IMR-90 (cell line): ENCODE measurements around the gene TBX1.

Experiments used
- POLR2A ChIP-seq: IDR thresholded peaks from 2 replicates; pipeline ENCODE4 v1.6.1; 2012; ENCODE audit warnings: mild to moderate bottlenecking, low read depth, low read length
- TF ChIP-seq, protein P1 (sequence below): conservative IDR thresholded peaks from 2 replicates; pipeline ENCODE4 v1.5.1; 2012; ENCODE audit warnings: mild to moderate bottlenecking, low read depth, low read length, improper control_type of control experiment

DNA sequence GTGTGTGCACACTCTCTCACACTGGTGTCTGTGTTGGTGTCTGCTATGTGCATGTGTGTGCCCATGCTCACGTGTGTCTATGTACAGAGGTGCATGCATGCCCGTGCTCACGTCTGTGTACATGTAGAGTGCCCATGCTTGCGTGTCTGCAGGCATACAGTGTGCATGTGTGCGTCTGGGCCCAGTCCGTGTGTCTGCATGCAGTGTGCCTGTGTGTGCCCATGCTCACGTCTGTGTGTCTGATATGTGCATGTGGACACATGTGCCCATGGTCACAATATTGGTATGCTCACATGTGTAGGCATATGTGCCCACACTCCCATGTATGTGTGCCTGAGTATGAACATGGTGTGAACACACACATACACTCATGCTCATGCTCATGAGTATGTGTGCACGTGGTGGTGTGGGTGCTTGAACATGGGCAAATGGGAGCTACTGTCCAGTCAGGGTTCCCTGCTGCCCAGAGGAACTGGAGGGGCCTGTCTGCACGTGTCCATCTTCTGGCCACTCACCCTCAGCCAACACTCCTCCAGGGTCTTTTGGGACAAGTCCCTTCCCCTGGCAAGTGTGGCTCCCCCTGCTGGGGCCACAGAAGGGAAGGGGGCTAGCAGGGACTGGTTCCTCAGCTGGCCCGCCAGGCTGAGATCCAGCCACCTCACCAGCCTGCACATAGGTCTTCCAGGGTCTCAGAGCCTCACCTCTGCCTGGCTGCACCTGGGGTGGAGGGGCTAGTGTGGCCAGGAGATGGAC is 7.3 kb upstream of the TBX1 start:
- TF ChIP-seq, protein P1, sequence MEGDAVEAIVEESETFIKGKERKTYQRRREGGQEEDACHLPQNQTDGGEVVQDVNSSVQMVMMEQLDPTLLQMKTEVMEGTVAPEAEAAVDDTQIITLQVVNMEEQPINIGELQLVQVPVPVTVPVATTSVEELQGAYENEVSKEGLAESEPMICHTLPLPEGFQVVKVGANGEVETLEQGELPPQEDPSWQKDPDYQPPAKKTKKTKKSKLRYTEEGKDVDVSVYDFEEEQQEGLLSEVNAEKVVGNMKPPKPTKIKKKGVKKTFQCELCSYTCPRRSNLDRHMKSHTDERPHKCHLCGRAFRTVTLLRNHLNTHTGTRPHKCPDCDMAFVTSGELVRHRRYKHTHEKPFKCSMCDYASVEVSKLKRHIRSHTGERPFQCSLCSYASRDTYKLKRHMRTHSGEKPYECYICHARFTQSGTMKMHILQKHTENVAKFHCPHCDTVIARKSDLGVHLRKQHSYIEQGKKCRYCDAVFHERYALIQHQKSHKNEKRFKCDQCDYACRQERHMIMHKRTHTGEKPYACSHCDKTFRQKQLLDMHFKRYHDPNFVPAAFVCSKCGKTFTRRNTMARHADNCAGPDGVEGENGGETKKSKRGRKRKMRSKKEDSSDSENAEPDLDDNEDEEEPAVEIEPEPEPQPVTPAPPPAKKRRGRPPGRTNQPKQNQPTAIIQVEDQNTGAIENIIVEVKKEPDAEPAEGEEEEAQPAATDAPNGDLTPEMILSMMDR, result no peak
- TF ChIP-seq POLR2A, result no peak
